ENCODE data around the gene ZFR2. TPM values are rescaled to one million over a fixed set of nuclear protein-coding genes. Genes with fewer than 3 reads are reported as not detected.

The ZFR2 gene
- total and polyA plus RNA-seq, 4 experiments from 2014 or later = 1.2 to 4.1 (median 3.5) TPM

- Histone ChIP-seq H3K27ac (ENCODE audit: low read depth, low read length) (no peak overlapping the region), H3K9me3 (ENCODE audit: control insufficient read depth in 1 of 2, low read length in 2 of 2) (no peaks in the 10 kb centered on the region), H3K4me1 (ENCODE audit: insufficient read depth, low read length) (no peaks in the 10 kb centered on the region), H3K4me3 (ENCODE audit: low read length in 2 of 2) (no peak overlapping the region), H3K36me3 (ENCODE audit: insufficient read depth, low read length) (no peaks in the 10 kb centered on the region), H3K27me3 (ENCODE audit: insufficient read depth, low read length) (peaks cover 17% of the 10 kb centered on the region)
- ChIA-PET CTCF (ENCODE audit: partially characterized antibody) (no interaction called here), POLR2A (ENCODE audit: partially characterized antibody) (no interaction called here)
- Mint-ChIP-seq H3K4me1 (peaks cover 0 to 15% (median 5%) of the 10 kb centered on the region in 4 donors), H3K9me3 (peaks cover 0 to 7% (median 4%) of the 10 kb centered on the region in 8 donors), H3K4me3 (peak overlapping the region in 4 of 8 donors; percentile 39 to 62 (median 46)), H3K27ac (peak overlapping the region in 1 of 7 donors; percentile 45), H3K36me3 (no peaks in the 10 kb centered on the region), H3K27me3 (peaks cover 34 to 35% of the 10 kb centered on the region in 2 donors)
- DNase-seq = no peak
- intact Hi-C loops (cut with micrococcal nuclease) = no loop called here
These were observed 668 bp downstream of the ZFR2 start for GRCh38 chr19:3867971-3868769.

GRCh38 chr19:3866910-3867638 lies 1.8 kb downstream of the ZFR2 start:
- peaks cover 17% of the 10 kb centered on the region for H3K27me3 ChIP-seq (ENCODE audit: insufficient read depth, low read length)
- no peaks in the 10 kb centered on the region for H3K9me3 ChIP-seq (ENCODE audit: control insufficient read depth in 1 of 2, low read length in 2 of 2)
- no peak overlapping the region for H3K27ac ChIP-seq (ENCODE audit: low read depth, low read length)
- no peak for DNase-seq
- intact Hi-C loops (cut with micrococcal nuclease) = no loop called here
- ChIA-PET POLR2A (ENCODE audit: partially characterized antibody) (no interaction called here), CTCF (ENCODE audit: partially characterized antibody) (no interaction called here)
- no peaks in the 10 kb centered on the region for H3K36me3 Mint-ChIP-seq
- no peaks in the 10 kb centered on the region for H3K36me3 ChIP-seq (ENCODE audit: insufficient read depth, low read length)
- peak overlapping the region in 1 of 7 donors; percentile 52 for H3K27ac Mint-ChIP-seq
- H3K4me1 Mint-ChIP-seq = peaks cover 0 to 15% (median 5%) of the 10 kb centered on the region in 4 donors
- H3K4me1 ChIP-seq (ENCODE audit: insufficient read depth, low read length) = no peaks in the 10 kb centered on the region
- peaks cover 33 to 34% of the 10 kb centered on the region in 2 donors for H3K27me3 Mint-ChIP-seq
- peak overlapping the region in 2 of 8 donors; percentile 7 to 30 for H3K4me3 Mint-ChIP-seq
- H3K9me3 Mint-ChIP-seq = peaks cover 0 to 7% (median 4%) of the 10 kb centered on the region in 8 donors
- H3K4me3 ChIP-seq (ENCODE audit: low read length in 2 of 2) = no peak overlapping the region

GRCh38 chr19:3863648-3864047 lies 5.2 kb downstream of the ZFR2 start:
- H3K27me3 Mint-ChIP-seq = peaks cover 21 to 25% of the 10 kb centered on the region in 2 donors
- intact Hi-C loops (cut with micrococcal nuclease) = no loop called here
- POLR2A ChIA-PET (ENCODE audit: partially characterized antibody) = no interaction called here
- H3K9me3 Mint-ChIP-seq = peaks cover 0 to 5% (median 0%) of the 10 kb centered on the region in 8 donors
- H3K4me3 Mint-ChIP-seq = no peak overlapping the region
- H3K36me3 Mint-ChIP-seq = no peaks in the 10 kb centered on the region
- peak overlapping the region in 1 of 7 donors; percentile 75 for H3K27ac Mint-ChIP-seq
- Histone ChIP-seq H3K27me3 (ENCODE audit: insufficient read depth, low read length) (peaks cover 11% of the 10 kb centered on the region), H3K4me3 (ENCODE audit: low read length in 2 of 2) (no peak overlapping the region), H3K27ac (ENCODE audit: low read depth, low read length) (no peak overlapping the region), H3K36me3 (ENCODE audit: insufficient read depth, low read length) (no peaks in the 10 kb centered on the region), H3K9me3 (ENCODE audit: control insufficient read depth in 1 of 2, low read length in 2 of 2) (no peaks in the 10 kb centered on the region), H3K4me1 (ENCODE audit: insufficient read depth, low read length) (no peaks in the 10 kb centered on the region)
- peaks cover 0 to 8% (median 0%) of the 10 kb centered on the region in 4 donors for H3K4me1 Mint-ChIP-seq
- CTCF ChIA-PET (ENCODE audit: partially characterized antibody) = interaction anchor here (1.4 kb wide), 2 partner anchors 11 to 14 kb away, joined by 3 read pairs; no protein-coding TSS in a partner anchor
- DNase-seq = no peak

- ChIA-PET POLR2A (ENCODE audit: partially characterized antibody) (no interaction called here), CTCF (ENCODE audit: partially characterized antibody) (interaction anchor here (1.4 kb wide), 1 partner anchor 13 kb away, joined by 3 read pairs; no protein-coding TSS in a partner anchor)
- Mint-ChIP-seq H3K27ac (no peak overlapping the region), H3K27me3 (peaks cover 18 to 22% of the 10 kb centered on the region in 2 donors), H3K4me3 (no peak overlapping the region), H3K9me3 (peaks cover 0 to 5% (median 0%) of the 10 kb centered on the region in 8 donors), H3K36me3 (no peaks in the 10 kb centered on the region), H3K4me1 (peaks cover 0 to 4% (median 0%) of the 10 kb centered on the region in 4 donors)
- no peaks in the 10 kb centered on the region for H3K36me3 ChIP-seq (ENCODE audit: insufficient read depth, low read length)
- no peaks in the 10 kb centered on the region for H3K9me3 ChIP-seq (ENCODE audit: control insufficient read depth in 1 of 2, low read length in 2 of 2)
- DNase-seq = no peak
- intact Hi-C loops (cut with micrococcal nuclease) = no loop called here
- no peak overlapping the region for H3K27ac ChIP-seq (ENCODE audit: low read depth, low read length)
- no peaks in the 10 kb centered on the region for H3K4me1 ChIP-seq (ENCODE audit: insufficient read depth, low read length)
- peaks cover 9% of the 10 kb centered on the region for H3K27me3 ChIP-seq (ENCODE audit: insufficient read depth, low read length)
- no peak overlapping the region for H3K4me3 ChIP-seq (ENCODE audit: low read length in 2 of 2)
These were observed 5.9 kb downstream of the ZFR2 start for GRCh38 chr19:3862826-3863500.

- DNase-seq = no peak
- CTCF ChIA-PET (ENCODE audit: partially characterized antibody) = interaction anchor here (0.6 kb wide), 1 partner anchor 490 kb away, joined by 3 read pairs; no protein-coding TSS in a partner anchor
- Mint-ChIP-seq H3K9me3 (no peaks in the 10 kb centered on the region), H3K27ac (no peak overlapping the region), H3K4me1 (no peaks in the 10 kb centered on the region), H3K4me3 (no peak overlapping the region), H3K36me3 (no peaks in the 10 kb centered on the region), H3K27me3 (peaks cover 0 to 5% of the 10 kb centered on the region in 2 donors)
- Histone ChIP-seq H3K4me3 (ENCODE audit: low read length in 2 of 2) (no peak overlapping the region), H3K27me3 (ENCODE audit: insufficient read depth, low read length) (no peaks in the 10 kb centered on the region), H3K9me3 (ENCODE audit: control insufficient read depth in 1 of 2, low read length in 2 of 2) (no peaks in the 10 kb centered on the region), H3K36me3 (ENCODE audit: insufficient read depth, low read length) (no peaks in the 10 kb centered on the region), H3K4me1 (ENCODE audit: insufficient read depth, low read length) (no peaks in the 10 kb centered on the region), H3K27ac (ENCODE audit: low read depth, low read length) (no peak overlapping the region)
- intact Hi-C loops (cut with micrococcal nuclease) = no loop called here
- POLR2A ChIA-PET (ENCODE audit: partially characterized antibody) = no interaction called here
These were observed 8.3 kb downstream of the ZFR2 start for GRCh38 chr19:3860499-3860898.

GRCh38 chr19:3857449-3858003 lies 11.3 kb downstream of the ZFR2 start:
- ChIA-PET CTCF (ENCODE audit: partially characterized antibody) (no interaction called here), POLR2A (ENCODE audit: partially characterized antibody) (no interaction called here)
- no peak for DNase-seq

More at GRCh38 chr19:3857449-3858003, 11.3 kb downstream of the ZFR2 start:
- no peaks in the 10 kb centered on the region for H3K36me3 Mint-ChIP-seq
- H3K27ac Mint-ChIP-seq = no peak overlapping the region
- no peaks in the 10 kb centered on the region for H3K9me3 ChIP-seq (ENCODE audit: control insufficient read depth in 1 of 2, low read length in 2 of 2)
- H3K27ac ChIP-seq (ENCODE audit: low read depth, low read length) = no peak overlapping the region
- H3K9me3 Mint-ChIP-seq = peaks cover 0 to under 1% (median 0%) of the 10 kb centered on the region in 8 donors
- no peaks in the 10 kb centered on the region for H3K27me3 ChIP-seq (ENCODE audit: insufficient read depth, low read length)
- H3K36me3 ChIP-seq (ENCODE audit: insufficient read depth, low read length) = no peaks in the 10 kb centered on the region
- intact Hi-C loops (cut with micrococcal nuclease) = loop anchor here (10.0 kb wide), 1 partner anchor 347 kb away; no protein-coding TSS in a partner anchor
- H3K27me3 Mint-ChIP-seq = peaks cover 0 to under 1% of the 10 kb centered on the region in 2 donors
- H3K4me3 Mint-ChIP-seq = no peak overlapping the region
- H3K4me1 ChIP-seq (ENCODE audit: insufficient read depth, low read length) = no peaks in the 10 kb centered on the region
- peaks cover 0 to 2% (median 0%) of the 10 kb centered on the region in 4 donors for H3K4me1 Mint-ChIP-seq
- no peak overlapping the region for H3K4me3 ChIP-seq (ENCODE audit: low read length in 2 of 2)
